HCT116 (cell line): Measurements from ENCODE around the gene MYLK. TPM values are rescaled to one million over a fixed set of nuclear protein-coding genes. Genes with fewer than 3 reads are reported as not detected.

Experiments
- ATAC-seq: fragments of 200-7000 bp; cut with Tn5 transposase; 2 replicates; pipeline ENCODE4 v1.9.1; 2020; ENCODE audit warnings: mild to moderate bottlenecking, moderate library complexity
- BruUV-seq: library from RNA; stranded (reverse); fragments of 400-500 nt; replicated peaks from 2 replicates; lab custom pipeline; 2021; lab: Mats Ljungman, UMichigan
- CTCF ChIA-PET: fragments of 300-600 bp; sonication (Branson Sonifier 250); formaldehyde crosslinking; loops from one replicate; lab custom pipeline; 2021; ENCODE audit warnings: antibody characterized with exemption; lab: Charles Lee
- POLR2A ChIA-PET: fragments of 300-600, 350-600 bp; sonication (Branson Sonifier 250); formaldehyde crosslinking; loops from one replicate; lab custom pipeline; 2021; ENCODE audit warnings: antibody characterized with exemption; lab: Charles Lee
- RAD21 ChIA-PET, 2 experiments: fragments of 300-600 bp; sonication (Branson Sonifier 250); formaldehyde crosslinking; loops; one replicate each; lab custom pipeline; 2023; ENCODE audit warnings: low total read pairs in 2 of 2; ENCODE audit not compliant: uncharacterized antibody in 2 of 2, unreplicated experiment in 2 of 2, low non-redundant PET in 1 of 2; lab: Charles Lee
- DNase-seq: peaks from one replicate; pipeline ENCODE4 v3.0.0-alpha.2; 2010; ENCODE audit warnings: low read depth, low spot score
- H2AFZ ChIP-seq: fragments of 200-600 bp; shearing (Covaris generic), sonication (generic); 2 replicates; pipeline ENCODE4 v1.6.1; 2017; ENCODE audit warnings: low read depth, mixed run types, mixed read lengths, antibody characterized with exemption, low read length; ENCODE audit not compliant: poor library complexity, severe bottlenecking
- H3K27ac ChIP-seq: 2 replicates; pipeline ENCODE4 v1.5.1; 2012; ENCODE audit warnings: low read depth, low read length
- H3K27me3 ChIP-seq: fragments of 200-600 bp; sonication (generic); 2 replicates; pipeline ENCODE4 v1.6.1; 2016; ENCODE audit warnings: mixed run types, low read length, mixed read lengths; ENCODE audit not compliant: insufficient read depth
- H3K36me3 ChIP-seq, 2 experiments: fragments of 200-500 bp in 1 of 2; fragments of 200-600 bp in 1 of 2; sonication (Bioruptor generic) in 1 of 2; sonication (generic) in 1 of 2; 2 replicates each; pipeline versions ENCODE4 v1.5.1 to v1.6.1; 2014 to 2016; ENCODE audit warnings: low read length in 2 of 2, inconsistent platforms in 1 of 2, mixed read lengths in 1 of 2, mixed run types in 1 of 2; ENCODE audit not compliant: insufficient read depth in 2 of 2, control insufficient read depth in 1 of 2
- H3K4me1 ChIP-seq, 2 experiments: fragments of 200-600 bp in 1 of 2; sonication (generic) in 1 of 2; 2 replicates each; pipeline versions ENCODE4 v1.5.1 to v1.6.1; 2012 to 2017; ENCODE audit warnings: low read length in 2 of 2, inconsistent platforms in 1 of 2, mild to moderate bottlenecking in 1 of 2, mixed read lengths in 1 of 2, mixed run types in 1 of 2, moderate library complexity in 1 of 2; ENCODE audit not compliant: insufficient read depth in 2 of 2, control insufficient read depth in 1 of 2
- H3K4me2 ChIP-seq: fragments of 200-600 bp; sonication (generic); 2 replicates; pipeline ENCODE4 v1.6.1; 2017; ENCODE audit warnings: mixed run types, low read length, mixed read lengths
- H3K4me3 ChIP-seq, 2 experiments: fragments of 200-600 bp in 1 of 2; sonication (generic) in 1 of 2; replicated peaks in 1 of 2; 2 replicates each; pipeline ENCODE4 v1.5.1; 2011 to 2016; ENCODE audit warnings: low read length in 2 of 2, control low read depth in 1 of 2, low read depth in 1 of 2, mild to moderate bottlenecking in 1 of 2, mixed read lengths in 1 of 2, mixed run types in 1 of 2
- H3K79me2 ChIP-seq: fragments of 200-600 bp; sonication (generic); 2 replicates; pipeline ENCODE4 v1.6.1; 2017; ENCODE audit warnings: mild to moderate bottlenecking, mixed run types, low read length, moderate library complexity, mixed read lengths; ENCODE audit not compliant: insufficient read depth
- H3K9ac ChIP-seq: fragments of 200-600 bp; sonication (generic); 2 replicates; pipeline ENCODE4 v1.6.1; 2016; ENCODE audit warnings: low read length, mixed read lengths
- H3K9me2 ChIP-seq: fragments of 200-600 bp; sonication (generic), shearing (Covaris generic); 2 replicates; pipeline ENCODE4 v1.6.1; 2017; ENCODE audit warnings: mixed run types, mild to moderate bottlenecking, moderate library complexity; ENCODE audit not compliant: insufficient read depth
- H3K9me3 ChIP-seq, 2 experiments: fragments of 200-500 bp in 1 of 2; fragments of 200-600 bp in 1 of 2; sonication (Bioruptor generic) in 1 of 2; sonication (generic) in 1 of 2; 2 replicates each; pipeline ENCODE4 v1.6.1; 2014 to 2017; ENCODE audit warnings: low read length in 2 of 2, mixed read lengths in 2 of 2, inconsistent platforms in 1 of 2, low read depth in 1 of 2, mild to moderate bottlenecking in 1 of 2, mixed run types in 1 of 2, moderate library complexity in 1 of 2; ENCODE audit not compliant: control insufficient read depth in 1 of 2, insufficient read depth in 1 of 2
- H4K20me1 ChIP-seq: fragments of 200-600 bp; sonication (generic), shearing (Covaris generic); 2 replicates; pipeline ENCODE4 v1.6.1; 2017; ENCODE audit warnings: mixed run types, mild to moderate bottlenecking, moderate library complexity; ENCODE audit not compliant: insufficient read depth
- ATF3 ChIP-seq: IDR thresholded peaks from 2 replicates; pipeline ENCODE4 v1.6.1; 2012
- CBX3 ChIP-seq: IDR thresholded peaks from 2 replicates; pipeline ENCODE4 v1.6.1; 2012; ENCODE audit warnings: low read depth
- CEBPB ChIP-seq: IDR thresholded peaks from 2 replicates; pipeline ENCODE4 v1.6.1; 2012; ENCODE audit warnings: low read depth
- CTCF ChIP-seq, 3 experiments: fragments of 200-600 bp in 1 of 3; sonication (generic) in 1 of 3; IDR thresholded peaks in 2 of 3; conservative IDR thresholded peaks in 1 of 3; 2 replicates each; pipeline ENCODE4 v1.5.1; 2012 to 2017; ENCODE audit warnings: low read depth in 2 of 3, low read length in 2 of 3, antibody characterized with exemption in 1 of 3, borderline replicate concordance in 1 of 3, control low read depth in 1 of 3, mild to moderate bottlenecking in 1 of 3, mixed read lengths in 1 of 3, mixed run types in 1 of 3, moderate library complexity in 1 of 3; ENCODE audit not compliant: insufficient read depth in 1 of 3
- ELF1 ChIP-seq: IDR thresholded peaks from 2 replicates; pipeline ENCODE4 v1.6.1; 2012; ENCODE audit warnings: low read depth, borderline replicate concordance
- EZH2 ChIP-seq: fragments of 200-600 bp; sonication (generic); IDR thresholded peaks from 2 replicates; pipeline ENCODE4 v1.6.1; 2017; ENCODE audit warnings: antibody characterized with exemption, mixed run types
- JUND ChIP-seq: IDR thresholded peaks from 2 replicates; pipeline ENCODE4 v1.6.1; 2012
- POLR2A ChIP-seq: IDR thresholded peaks from 2 replicates; pipeline ENCODE4 v1.7.0; 2011; ENCODE audit warnings: borderline replicate concordance; ENCODE audit not compliant: insufficient read depth, insufficient read length; ENCODE audit errors: extremely low read depth
- RAD21 ChIP-seq: IDR thresholded peaks from 2 replicates; pipeline ENCODE4 v1.6.1; 2012; ENCODE audit warnings: low read depth, mild to moderate bottlenecking
- REST ChIP-seq: IDR thresholded peaks from 2 replicates; pipeline ENCODE4 v1.6.1; 2012; ENCODE audit warnings: low read depth
- SRF ChIP-seq: IDR thresholded peaks from 2 replicates; pipeline ENCODE4 v1.6.1; 2012; ENCODE audit warnings: low read depth
- ZBTB33 ChIP-seq: IDR thresholded peaks from 2 replicates; pipeline ENCODE4 v1.6.1; 2011; ENCODE audit warnings: mild to moderate bottlenecking, low read length, moderate library complexity; ENCODE audit not compliant: insufficient replicate concordance; ENCODE audit errors: extremely low read depth
- intact Hi-C: fragments of 100-400 bp; cut with micrococcal nuclease; formaldehyde crosslinking; loops from 2 replicates; pipeline ENCODE4 v1.10.0; 2022
- total RNA-seq: library from RNA; stranded (reverse); gene quantifications from one replicate; pipeline ENCODE4 v1.2.1, GENCODE V29; 2021; ENCODE audit not compliant: unreplicated experiment

Gene MYLK
- total RNA-seq, 1 experiment from 2014 or later: 3.8 TPM

- Histone ChIP-seq H3K9ac (no peak overlapping the region), H3K27ac (no peak overlapping the region), H3K4me3 (no peak overlapping the region), H3K9me3 (no peaks in the 10 kb centered on the region), H3K79me2 (no peaks in the 10 kb centered on the region), H3K36me3 (no peaks in the 10 kb centered on the region), H3K9me2 (no peaks in the 10 kb centered on the region), H2AFZ (no peak overlapping the region), H3K4me2 (no peak overlapping the region), H4K20me1 (no peaks in the 10 kb centered on the region), H3K4me1 (0 out of 4 replicates have a peak, but pooled peaks cover 0 to 3% of the 10 kb centered on the region in 2 experiments), H3K27me3 (no peaks in the 10 kb centered on the region)
- DNase-seq (no peak), ATAC-seq (no peak)
- intact Hi-C loops: no loop called here
- ChIA-PET CTCF (interaction anchor here (1.9 kb wide), 1 partner anchor 19 kb away, joined by 7 read pairs; no protein-coding TSS in a partner anchor), POLR2A (no interaction called here), RAD21 (no interaction called here)
- BruUV-seq: no TSS peak
- TF ChIP-seq CBX3 (no peak), POLR2A (no peak), ATF3 (no peak), RAD21 (no peak), JUND (no peak), REST (no peak), EZH2 (no peak), CTCF (IDR thresholded peaks at IDR 0.05 in 2 of 3, conservative IDR thresholded peaks at IDR 0.05 in 1 of 3; ENCODE audit: borderline replicate concordance in 1 of 3, insufficient read depth in 1 of 3, low read depth in 2 of 3, low read length in 2 of 3) (no peak), ELF1 (no peak), ZBTB33 (no peak), CEBPB (no peak), SRF (no peak)
Observed at GRCh38 chr3:123622766-123623165, 261.4 kb downstream of the MYLK start.
